Ascending aorta (tissue), 2 donors: ENCODE data around the gene MYL10. TPM values are rescaled to one million over a fixed set of nuclear protein-coding genes. Genes with fewer than 3 reads are reported as not detected.

Source experiments
- DNase-seq, 2 donors: peaks; one replicate each; pipeline ENCODE4 v3.0.0-alpha.2; 2019; ENCODE audit warnings: low spot score in 2 of 2
- H3K27ac ChIP-seq, 2 donors: fragments of 200-600 bp; sonication (generic); one replicate each; pipeline ENCODE4 v1.5.1; 2016 to 2017; ENCODE audit warnings: mild to moderate bottlenecking in 1 of 2
- H3K27me3 ChIP-seq: fragments of 200-600 bp; sonication (generic); one replicate; pipeline ENCODE4 v1.5.1; 2017
- H3K36me3 ChIP-seq, 2 donors: fragments of 200-600 bp; sonication (generic); one replicate each; pipeline ENCODE4 v1.5.1; 2016
- H3K4me1 ChIP-seq, 2 donors: fragments of 200-600 bp; sonication (generic); one replicate each; pipeline ENCODE4 v1.5.1; 2016 to 2017; ENCODE audit warnings: mild to moderate bottlenecking in 1 of 2
- H3K4me3 ChIP-seq, 2 donors: fragments of 200-600 bp; sonication (generic); one replicate each; pipeline ENCODE4 v1.5.1; 2016 to 2017; ENCODE audit warnings: mild to moderate bottlenecking in 1 of 2
- H3K9me3 ChIP-seq, 2 donors: fragments of 200-600 bp; sonication (generic); one replicate each; pipeline ENCODE4 v1.5.1; 2016
- CTCF ChIP-seq, 3 experiments: fragments of 200-600 bp in 2 of 3; fragments of 450-650 bp in 1 of 3; sonication (generic) in 2 of 3; IDR thresholded peaks; one replicate each; pipeline ENCODE4 v1.5.1; 2016 to 2019; ENCODE audit warnings: antibody characterized with exemption in 3 of 3, mild to moderate bottlenecking in 1 of 3, moderate library complexity in 1 of 3
- intact Hi-C: fragments of 100-400 bp; cut with DNase I; formaldehyde crosslinking; loops from one replicate; pipeline ENCODE4 v1.15.1; 2023
- total RNA-seq: library from RNA; depleted of rRNA; stranded (reverse); fragments of >200 nt; gene quantifications from one replicate; pipeline ENCODE4 v1.1.0, GENCODE V29; 2016

Gene MYL10
- total RNA-seq, 1 donor from 2014 or later, result not detected

DNA sequence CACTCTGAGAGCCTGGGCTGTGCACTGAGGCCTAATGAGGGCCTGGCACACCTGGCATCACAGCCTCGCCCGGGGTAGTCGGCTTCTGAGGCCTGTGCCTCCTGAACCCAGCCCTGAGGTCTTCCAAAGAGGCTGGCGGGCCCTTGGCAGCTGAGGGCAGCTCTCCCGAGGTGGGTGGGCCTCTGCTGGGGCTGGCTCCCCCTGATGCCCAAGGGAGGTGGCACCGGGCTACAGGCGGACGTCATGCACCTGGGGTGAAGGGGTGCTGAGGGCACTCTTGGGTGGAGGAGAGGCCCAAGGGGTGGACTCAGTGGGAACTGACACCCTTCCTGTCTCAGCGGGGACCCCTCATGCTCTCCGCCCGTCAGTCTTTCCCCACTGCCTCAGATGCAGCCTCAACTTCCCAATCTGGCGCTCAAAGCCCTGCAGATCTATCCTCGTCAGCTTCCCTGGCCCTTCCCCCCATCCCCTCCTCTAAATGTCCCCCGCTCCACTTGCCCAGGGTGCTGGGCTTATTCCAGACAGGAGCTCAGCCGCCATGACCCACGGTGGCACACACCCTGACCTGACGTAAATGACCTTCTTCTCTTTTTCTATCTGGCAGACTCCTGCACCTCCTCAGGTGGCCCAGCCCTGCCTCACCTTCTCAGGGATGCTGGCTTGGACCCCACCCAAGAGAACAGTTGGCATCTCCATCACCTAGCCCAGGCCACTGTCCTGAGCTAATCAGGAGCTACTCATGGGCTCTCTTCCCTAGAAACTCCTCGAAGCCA lies 38.2 kb downstream of the MYL10 start:
- no peak for TF ChIP-seq CTCF (IDR thresholded peaks at IDR 0.05)
- Histone ChIP-seq H3K4me1 (no peaks in the 10 kb centered on the region), H3K27ac (no peak overlapping the region), H3K4me3 (no peak overlapping the region), H3K27me3 (no peaks in the 10 kb centered on the region), H3K9me3 (no peaks in the 10 kb centered on the region), H3K36me3 (no peaks in the 10 kb centered on the region)
- peak in 1 of 2 donors; percentile 55 for DNase-seq
- intact Hi-C loops, result no loop called here

DNA sequence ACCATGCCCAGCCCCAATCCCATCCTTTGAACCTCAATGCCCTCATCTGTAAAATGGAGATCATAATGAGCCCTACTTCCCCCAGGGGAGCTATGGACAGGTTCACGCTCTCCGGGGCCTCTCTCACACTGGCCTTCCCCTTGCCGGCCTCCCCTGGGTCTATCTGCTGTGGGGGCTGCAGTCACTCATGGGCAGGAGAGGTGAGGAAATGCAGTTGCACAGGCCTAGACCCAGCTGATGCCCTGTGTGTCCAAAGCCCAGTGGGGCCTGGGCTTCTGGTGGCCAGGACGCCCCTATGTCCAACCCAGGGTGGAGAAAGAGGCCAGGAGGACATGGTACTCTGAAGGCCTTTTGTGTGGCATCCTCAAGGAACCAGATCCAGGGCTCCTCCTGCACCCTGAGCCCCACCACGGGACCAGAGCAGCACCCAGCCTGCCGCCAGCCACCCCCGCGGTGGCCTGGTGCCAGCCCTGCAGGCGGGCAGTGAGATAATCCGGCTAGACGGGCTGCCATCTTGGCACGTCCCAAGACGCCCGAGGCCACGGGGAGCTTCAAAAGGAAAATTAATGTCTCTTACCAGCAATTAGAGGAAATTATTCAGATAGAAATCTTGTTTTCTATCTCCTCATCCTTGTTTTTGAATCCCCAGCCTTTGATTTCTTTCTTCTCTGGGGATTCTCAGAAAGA lies 39.0 kb downstream of the MYL10 start:
- H3K27me3 ChIP-seq, result no peaks in the 10 kb centered on the region
- TF ChIP-seq CTCF (IDR thresholded peaks at IDR 0.05), result no peak
- H3K36me3 ChIP-seq, result no peaks in the 10 kb centered on the region
- H3K4me3 ChIP-seq, result no peak overlapping the region
- no peak for DNase-seq
- no peaks in the 10 kb centered on the region for H3K9me3 ChIP-seq
- intact Hi-C loops, result no loop called here
- no peaks in the 10 kb centered on the region for H3K4me1 ChIP-seq
- no peak overlapping the region for H3K27ac ChIP-seq

GRCh38 chr7:101589052-101589451 lies 40.0 kb downstream of the MYL10 start:
- TF ChIP-seq CTCF (IDR thresholded peaks at IDR 0.05), result no peak
- intact Hi-C loops, result no loop called here
- no peak overlapping the region for H3K4me3 ChIP-seq
- no peaks in the 10 kb centered on the region for H3K36me3 ChIP-seq
- no peak for DNase-seq
- H3K27me3 ChIP-seq, result no peaks in the 10 kb centered on the region
- no peak overlapping the region for H3K27ac ChIP-seq
- no peaks in the 10 kb centered on the region for H3K4me1 ChIP-seq
- H3K9me3 ChIP-seq, result no peaks in the 10 kb centered on the region

DNA sequence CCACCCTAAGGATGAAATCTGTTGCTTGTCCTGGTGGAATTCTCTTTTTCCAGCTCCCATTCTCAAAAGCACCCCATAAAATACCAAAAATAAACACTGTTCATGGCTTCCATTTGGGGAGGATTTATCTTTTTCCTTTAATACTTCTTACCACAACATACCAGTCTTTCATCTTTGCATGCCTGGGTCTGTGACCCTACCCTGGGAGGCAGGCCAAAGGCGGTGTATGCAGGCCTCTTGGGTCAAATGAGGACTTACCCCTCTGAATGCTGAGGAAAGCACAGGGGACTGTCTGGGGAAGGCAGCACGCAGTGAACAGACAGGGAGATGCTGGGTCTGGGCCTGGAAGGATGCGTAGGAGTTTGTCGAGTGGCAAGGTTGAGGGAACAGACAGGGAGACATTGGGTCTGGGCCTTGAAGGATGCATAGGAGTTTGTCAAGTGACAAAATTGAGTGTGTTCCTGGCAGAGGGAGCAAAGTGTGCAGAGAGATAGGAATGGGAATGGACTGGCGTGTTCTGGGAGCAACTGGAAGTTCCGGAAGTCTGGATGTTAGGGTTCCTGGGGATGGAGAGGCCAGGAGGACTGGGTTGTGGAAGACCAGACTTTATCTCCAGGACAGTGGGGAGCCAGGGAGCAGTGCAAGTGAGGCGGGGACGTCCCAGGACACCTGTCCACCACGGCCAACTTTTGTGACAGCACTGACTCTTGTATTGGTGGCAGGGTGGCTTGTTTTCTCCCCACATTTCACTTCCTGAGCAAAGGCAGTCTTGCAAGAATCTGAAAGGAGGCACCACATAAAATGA lies 40.8 kb downstream of the MYL10 start:
- H3K4me1 ChIP-seq, result no peaks in the 10 kb centered on the region
- no peak for TF ChIP-seq CTCF (IDR thresholded peaks at IDR 0.05)
- H3K4me3 ChIP-seq, result no peak overlapping the region
- intact Hi-C loops, result no loop called here
- H3K9me3 ChIP-seq, result no peaks in the 10 kb centered on the region
- H3K27me3 ChIP-seq, result no peaks in the 10 kb centered on the region
- H3K36me3 ChIP-seq, result no peaks in the 10 kb centered on the region
- DNase-seq, result no peak
- H3K27ac ChIP-seq, result no peak overlapping the region

GRCh38 chr7:101586906-101587677 lies 42.0 kb downstream of the MYL10 start:
- DNase-seq, result peak in 1 of 2 donors; percentile 30

More at GRCh38 chr7:101586906-101587677, 42.0 kb downstream of the MYL10 start:
- intact Hi-C loops, result no loop called here
- Histone ChIP-seq H3K27me3 (no peaks in the 10 kb centered on the region), H3K27ac (no peak overlapping the region), H3K9me3 (no peaks in the 10 kb centered on the region), H3K36me3 (no peaks in the 10 kb centered on the region), H3K4me3 (no peak overlapping the region), H3K4me1 (no peaks in the 10 kb centered on the region)
- TF ChIP-seq CTCF (IDR thresholded peaks at IDR 0.05), result no peak
